Fibroblast of lung (primary cell): ENCODE measurements around the gene CRYBB2.

Source experiments
- EZH2 ChIP-seq: IDR thresholded peaks from 2 replicates; pipeline ENCODE4 v1.5.1; 2012; ENCODE audit warnings: low read length, control low read depth, mild to moderate bottlenecking; ENCODE audit errors: missing control alignments
- TF ChIP-seq, protein P1 (sequence below), 2 donors: IDR thresholded peaks in 1 of 2; conservative IDR thresholded peaks in 1 of 2; 1 replicate in 1 of 2; 2 replicates in 1 of 2; pipeline ENCODE4 v1.5.1; 2011 to 2012; ENCODE audit warnings: low read length in 2 of 2, control low read depth in 1 of 2, inconsistent platforms in 1 of 2, low read depth in 1 of 2, mild to moderate bottlenecking in 1 of 2

- TF ChIP-seq, protein P1, sequence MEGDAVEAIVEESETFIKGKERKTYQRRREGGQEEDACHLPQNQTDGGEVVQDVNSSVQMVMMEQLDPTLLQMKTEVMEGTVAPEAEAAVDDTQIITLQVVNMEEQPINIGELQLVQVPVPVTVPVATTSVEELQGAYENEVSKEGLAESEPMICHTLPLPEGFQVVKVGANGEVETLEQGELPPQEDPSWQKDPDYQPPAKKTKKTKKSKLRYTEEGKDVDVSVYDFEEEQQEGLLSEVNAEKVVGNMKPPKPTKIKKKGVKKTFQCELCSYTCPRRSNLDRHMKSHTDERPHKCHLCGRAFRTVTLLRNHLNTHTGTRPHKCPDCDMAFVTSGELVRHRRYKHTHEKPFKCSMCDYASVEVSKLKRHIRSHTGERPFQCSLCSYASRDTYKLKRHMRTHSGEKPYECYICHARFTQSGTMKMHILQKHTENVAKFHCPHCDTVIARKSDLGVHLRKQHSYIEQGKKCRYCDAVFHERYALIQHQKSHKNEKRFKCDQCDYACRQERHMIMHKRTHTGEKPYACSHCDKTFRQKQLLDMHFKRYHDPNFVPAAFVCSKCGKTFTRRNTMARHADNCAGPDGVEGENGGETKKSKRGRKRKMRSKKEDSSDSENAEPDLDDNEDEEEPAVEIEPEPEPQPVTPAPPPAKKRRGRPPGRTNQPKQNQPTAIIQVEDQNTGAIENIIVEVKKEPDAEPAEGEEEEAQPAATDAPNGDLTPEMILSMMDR (conservative IDR thresholded peaks at IDR 0.05 in 1 of 2, IDR thresholded peaks at IDR 0.05 in 1 of 2; ENCODE audit: low read depth in 1 of 2, low read length in 2 of 2) = no peak
- no peak for TF ChIP-seq EZH2
Observed at GRCh38 chr22:25176175-25176574, 43.3 kb upstream of the CRYBB2 start.
